HUDEP-2 (cell line): ENCODE measurements around the gene MIAT.

Source experiments
- DNase-seq, 76 experiments: peaks; one replicate each; lab custom pipeline; 2025; ENCODE audit not compliant: unreplicated experiment in 76 of 76; lab: John Stamatoyannopoulos, UW

The MIAT gene

GRCh38 chr22:26718905-26719304 lies 61.5 kb downstream of the MIAT start:
- DNase-seq = no peak

DNA sequence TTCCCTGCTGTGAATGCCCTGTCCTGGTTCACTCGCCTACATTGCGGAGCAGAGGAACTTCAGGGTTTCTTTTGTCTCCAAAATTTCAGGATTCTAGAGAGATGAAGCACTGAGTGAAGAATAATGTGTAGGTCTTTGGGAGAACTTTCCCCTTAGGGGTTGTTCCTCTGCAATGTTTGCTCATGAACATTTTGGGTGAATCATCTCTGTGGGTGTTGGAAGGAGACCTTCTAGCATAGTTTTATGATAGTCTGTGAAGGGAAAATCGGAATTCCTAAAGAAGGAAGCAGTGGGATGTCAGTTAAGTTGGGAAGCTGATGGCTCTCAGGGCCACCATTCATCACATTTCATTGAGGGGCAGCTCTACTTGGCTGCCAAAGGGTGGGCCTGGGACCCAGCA lies 64.8 kb downstream of the MIAT start:
- no peak for DNase-seq

DNA sequence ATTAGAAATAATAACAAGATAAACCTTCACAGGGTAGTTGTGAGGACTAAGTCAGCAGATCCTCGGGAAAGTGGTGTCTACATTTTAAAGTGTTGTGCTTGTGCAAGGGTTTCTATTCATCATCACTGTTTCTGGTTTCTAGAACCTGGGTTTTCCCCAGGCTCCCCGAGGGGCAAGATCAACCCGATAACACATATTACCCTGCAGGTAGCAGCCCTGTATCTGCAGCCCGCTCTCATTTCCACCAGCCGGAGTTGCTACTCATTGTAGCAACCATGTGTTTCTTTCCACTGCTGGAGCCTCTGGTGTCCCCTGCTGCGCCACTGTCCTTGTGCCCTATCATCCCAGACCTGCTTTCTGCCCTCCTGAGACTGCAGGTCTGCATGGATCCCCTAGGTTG lies 67.0 kb downstream of the MIAT start:
- DNase-seq = no peak

DNA sequence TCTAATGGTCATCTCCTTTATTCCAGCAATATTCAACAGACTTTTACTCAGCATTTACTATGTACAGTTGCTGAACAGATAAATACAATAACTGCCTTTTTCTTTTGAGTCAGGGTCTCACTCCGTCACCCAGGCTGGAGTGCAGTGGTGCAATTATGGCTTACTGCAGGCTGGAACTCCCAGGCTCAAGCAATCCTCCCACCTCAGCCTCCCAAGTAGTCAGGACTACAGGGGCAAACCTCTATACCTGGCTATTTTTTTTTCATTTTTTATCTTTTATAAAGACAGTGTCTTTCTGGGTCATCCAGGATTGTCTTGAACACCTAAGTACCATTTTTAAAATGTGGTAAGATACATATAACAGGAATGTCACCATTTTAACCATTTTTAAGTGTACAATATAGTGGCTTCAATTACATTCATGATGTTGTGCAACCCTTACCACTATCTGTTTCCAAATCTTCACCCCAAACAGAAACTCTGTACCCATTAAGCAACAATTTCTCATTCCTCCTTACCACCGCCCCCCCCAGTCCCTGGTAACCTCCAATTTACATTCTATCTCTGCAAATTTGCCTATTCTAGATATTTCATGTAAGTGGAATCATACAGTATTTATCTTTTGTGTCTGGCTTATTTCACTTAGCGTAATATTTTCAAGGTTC lies 67.8 kb downstream of the MIAT start:
- DNase-seq = no peak
